Breast epithelium (tissue), 4 donors: ENCODE data around the gene MFN1. TPM values are rescaled to one million over a fixed set of nuclear protein-coding genes. Genes with fewer than 3 reads are reported as not detected.

Source experiments
- DNase-seq, 2 donors: peaks; one replicate each; pipeline ENCODE4 v3.0.0-alpha.2; 2019; ENCODE audit warnings: low spot score in 2 of 2
- H3K27ac ChIP-seq, 2 donors: fragments of 200-600 bp; sonication (generic) in 1 of 2; one replicate each; pipeline ENCODE4 v1.5.1; 2016 to 2019; ENCODE audit warnings: mild to moderate bottlenecking in 1 of 2
- H3K27me3 ChIP-seq, 2 donors: fragments of 200-600 bp; sonication (generic) in 1 of 2; one replicate each; pipeline versions ENCODE4 v1.5.1 to v1.6.0; 2017 to 2019; ENCODE audit warnings: control low read depth in 1 of 2, mild to moderate bottlenecking in 1 of 2
- H3K36me3 ChIP-seq: fragments of 200-600 bp; one replicate; pipeline ENCODE4 v1.5.1; 2019
- H3K4me1 ChIP-seq, 2 donors: fragments of 200-600 bp; sonication (generic); one replicate each; pipeline ENCODE4 v1.5.1; 2016 to 2019; ENCODE audit warnings: control low read depth in 1 of 2
- H3K4me3 ChIP-seq, 3 donors: fragments of 200-600 bp; sonication (generic); 1 replicate in 2 of 3; 2 replicates in 1 of 3; pipeline ENCODE4 v1.5.1; 2016 to 2019; ENCODE audit warnings: mild to moderate bottlenecking in 3 of 3, moderate library complexity in 2 of 3
- H3K9me3 ChIP-seq, 2 donors: fragments of 200-600 bp; sonication (generic) in 1 of 2; one replicate each; pipeline ENCODE4 v1.5.1; 2016 to 2019; ENCODE audit warnings: control low read depth in 1 of 2
- POLR2A ChIP-seq: fragments of 450-650 bp; IDR thresholded peaks from one replicate; pipeline ENCODE4 v1.6.1; 2016; ENCODE audit warnings: antibody characterized with exemption, mild to moderate bottlenecking, moderate library complexity
- POLR2AphosphoS5 ChIP-seq, 3 donors: sonication (generic); formaldehyde crosslinking; IDR thresholded peaks; one replicate each; pipeline ENCODE4 v1.6.1; 2017; ENCODE audit warnings: antibody characterized with exemption in 3 of 3
- intact Hi-C: fragments of 100-400 bp; cut with DNase I; formaldehyde crosslinking; loops from one replicate; pipeline ENCODE4 v1.15.1; 2023; ENCODE audit warnings: low total_unique reads
- total RNA-seq, 3 donors: library from RNA; depleted of rRNA; stranded (reverse); fragments of >200 nt; gene quantifications; one replicate each; pipeline ENCODE4 v1.1.0, GENCODE V29; 2016
- TF ChIP-seq, protein P1 (sequence below), 3 donors: fragments of 450-650 bp; IDR thresholded peaks; one replicate each; pipeline ENCODE4 v1.5.1; 2016 to 2017; ENCODE audit warnings: antibody characterized with exemption in 3 of 3, mild to moderate bottlenecking in 3 of 3, moderate library complexity in 3 of 3

MFN1 gene
- total RNA-seq, 3 donors from 2014 or later, result 33.4 to 85.2 (median 61.0) TPM

DNA sequence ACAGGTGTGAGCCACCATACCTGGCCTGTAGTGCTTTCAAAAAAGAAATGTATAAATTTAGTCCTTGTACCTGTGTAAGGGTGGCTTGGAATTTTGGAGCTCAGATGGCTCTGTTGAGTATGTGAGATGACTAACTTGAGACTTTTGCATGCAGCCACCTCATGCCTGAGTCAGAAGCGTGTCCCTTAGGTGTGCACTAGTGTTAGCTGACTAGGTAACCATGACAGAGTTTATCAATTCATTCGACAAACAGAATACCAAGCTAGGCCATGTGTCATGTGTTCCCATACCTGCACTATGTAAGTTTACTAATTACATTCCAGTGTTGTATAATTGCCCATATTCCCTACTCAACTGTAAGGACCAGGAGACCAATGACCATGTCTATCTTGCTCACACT, 28.6 kb upstream of the MFN1 start:
- no peak for DNase-seq
- Histone ChIP-seq H3K4me1 (no peaks in the 10 kb centered on the region), H3K27me3 (no peaks in the 10 kb centered on the region), H3K4me3 (no peak overlapping the region), H3K27ac (no peak overlapping the region), H3K36me3 (no peaks in the 10 kb centered on the region), H3K9me3 (no peaks in the 10 kb centered on the region)
- TF ChIP-seq, protein P1, sequence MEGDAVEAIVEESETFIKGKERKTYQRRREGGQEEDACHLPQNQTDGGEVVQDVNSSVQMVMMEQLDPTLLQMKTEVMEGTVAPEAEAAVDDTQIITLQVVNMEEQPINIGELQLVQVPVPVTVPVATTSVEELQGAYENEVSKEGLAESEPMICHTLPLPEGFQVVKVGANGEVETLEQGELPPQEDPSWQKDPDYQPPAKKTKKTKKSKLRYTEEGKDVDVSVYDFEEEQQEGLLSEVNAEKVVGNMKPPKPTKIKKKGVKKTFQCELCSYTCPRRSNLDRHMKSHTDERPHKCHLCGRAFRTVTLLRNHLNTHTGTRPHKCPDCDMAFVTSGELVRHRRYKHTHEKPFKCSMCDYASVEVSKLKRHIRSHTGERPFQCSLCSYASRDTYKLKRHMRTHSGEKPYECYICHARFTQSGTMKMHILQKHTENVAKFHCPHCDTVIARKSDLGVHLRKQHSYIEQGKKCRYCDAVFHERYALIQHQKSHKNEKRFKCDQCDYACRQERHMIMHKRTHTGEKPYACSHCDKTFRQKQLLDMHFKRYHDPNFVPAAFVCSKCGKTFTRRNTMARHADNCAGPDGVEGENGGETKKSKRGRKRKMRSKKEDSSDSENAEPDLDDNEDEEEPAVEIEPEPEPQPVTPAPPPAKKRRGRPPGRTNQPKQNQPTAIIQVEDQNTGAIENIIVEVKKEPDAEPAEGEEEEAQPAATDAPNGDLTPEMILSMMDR (IDR thresholded peaks at IDR 0.05), result no peak
- TF ChIP-seq POLR2AphosphoS5 (IDR thresholded peaks at IDR 0.05), result no peak
- no peak for TF ChIP-seq POLR2A
- intact Hi-C loops, result loop anchor here (10.0 kb wide), 1 partner anchor 174 kb away; the partner anchor contains the start of gene PIK3CA

DNA sequence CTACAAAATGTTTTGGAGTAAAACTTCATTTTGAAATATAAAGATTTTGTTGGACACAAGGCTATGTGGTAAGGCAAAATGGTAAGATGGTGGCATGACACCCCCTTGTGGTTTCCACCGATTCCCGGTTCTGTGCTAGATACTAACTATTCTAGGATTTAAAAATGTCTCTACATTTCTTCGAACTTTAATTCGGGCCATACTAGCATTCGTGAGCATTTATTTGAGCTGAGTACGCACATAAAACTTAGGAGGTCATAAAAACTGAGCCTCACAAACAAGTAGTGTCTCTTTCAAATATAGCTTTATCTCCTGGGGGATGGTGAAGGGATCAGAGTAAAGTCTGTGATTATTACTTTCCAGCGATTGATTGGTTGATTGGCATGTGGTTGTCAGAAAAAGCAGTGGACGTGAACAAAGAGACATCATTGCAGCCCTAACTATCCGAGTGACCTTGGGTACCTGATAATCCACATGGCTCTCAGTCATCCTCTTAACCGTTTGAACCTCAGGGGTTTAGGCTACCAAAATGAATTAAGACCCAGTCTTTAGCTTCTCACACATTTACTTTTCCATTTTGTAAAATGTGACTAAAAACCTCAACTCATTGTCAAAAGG, 25.7 kb upstream of the MFN1 start:
- no peak for DNase-seq

DNA sequence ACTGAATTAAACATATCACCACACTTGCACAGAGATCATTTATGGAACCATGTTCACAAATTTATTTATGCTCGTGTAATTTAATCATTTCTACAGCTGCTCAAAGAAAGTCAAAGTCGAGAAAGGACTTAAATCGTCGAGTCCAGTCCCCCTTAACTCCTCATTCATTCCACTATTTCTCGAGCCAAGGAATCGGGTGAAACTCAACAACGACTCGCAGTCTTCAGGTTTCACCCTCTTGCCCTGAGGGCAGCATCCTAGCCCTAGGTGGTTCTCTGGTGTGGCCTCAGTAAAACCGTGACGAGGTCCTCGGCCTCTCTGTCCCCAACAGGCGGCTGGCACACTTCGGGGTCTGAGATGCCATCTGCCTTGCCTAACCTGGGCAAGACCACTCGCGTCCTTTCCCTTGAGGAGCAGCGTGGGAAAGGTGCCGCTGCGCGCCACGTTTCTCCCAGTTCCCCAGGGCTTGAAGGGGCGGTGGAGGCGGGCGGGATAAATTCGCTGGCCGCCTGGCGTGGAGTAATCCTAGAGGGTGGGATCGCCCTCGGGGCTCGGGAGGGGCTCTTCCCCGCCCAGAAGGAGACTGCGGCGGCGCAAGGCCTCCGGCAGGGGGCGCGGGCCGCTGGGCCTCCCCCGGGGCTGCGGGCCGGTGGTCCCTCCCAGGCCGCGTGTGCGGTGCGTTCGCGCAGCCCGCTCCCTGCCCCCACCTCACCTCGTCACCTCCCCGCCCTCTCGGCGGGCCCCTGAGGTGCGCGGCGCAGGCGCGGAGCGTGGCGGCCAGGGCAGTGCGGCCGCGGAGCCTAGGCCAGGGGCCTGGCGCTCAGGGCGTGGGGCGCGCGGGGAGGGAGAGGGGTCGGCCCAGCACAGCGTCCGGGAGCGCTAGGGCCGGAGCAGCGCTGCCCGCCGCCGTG, 25.0 kb upstream of the MFN1 start, which contains the start of gene ZNF639:
TSS of gene ZNF639 (plus strand) at position 746 of the 911 bp plus-strand sequence. CDS start 5,263 bp downstream, outside the sequence.
- no peaks in the 10 kb centered on the region for H3K4me1 ChIP-seq

More for the DNA sequence above, 25.7 kb upstream of the MFN1 start:
- TF ChIP-seq, protein P1 (IDR thresholded peaks at IDR 0.05), result peak in 1 of 3 donors; percentile 34
- TF ChIP-seq POLR2AphosphoS5 (IDR thresholded peaks at IDR 0.05) (no peak), POLR2A (no peak)
- no peaks in the 10 kb centered on the region for H3K9me3 ChIP-seq
- H3K4me1 ChIP-seq, result no peaks in the 10 kb centered on the region
- H3K4me3 ChIP-seq, result peak overlapping the region; percentile 84 to 94 (median 87)
- H3K36me3 ChIP-seq, result no peaks in the 10 kb centered on the region
- peak overlapping the region; percentile 95 to 98 for H3K27ac ChIP-seq
- intact Hi-C loops, result no loop called here
- H3K27me3 ChIP-seq, result no peaks in the 10 kb centered on the region

DNA sequence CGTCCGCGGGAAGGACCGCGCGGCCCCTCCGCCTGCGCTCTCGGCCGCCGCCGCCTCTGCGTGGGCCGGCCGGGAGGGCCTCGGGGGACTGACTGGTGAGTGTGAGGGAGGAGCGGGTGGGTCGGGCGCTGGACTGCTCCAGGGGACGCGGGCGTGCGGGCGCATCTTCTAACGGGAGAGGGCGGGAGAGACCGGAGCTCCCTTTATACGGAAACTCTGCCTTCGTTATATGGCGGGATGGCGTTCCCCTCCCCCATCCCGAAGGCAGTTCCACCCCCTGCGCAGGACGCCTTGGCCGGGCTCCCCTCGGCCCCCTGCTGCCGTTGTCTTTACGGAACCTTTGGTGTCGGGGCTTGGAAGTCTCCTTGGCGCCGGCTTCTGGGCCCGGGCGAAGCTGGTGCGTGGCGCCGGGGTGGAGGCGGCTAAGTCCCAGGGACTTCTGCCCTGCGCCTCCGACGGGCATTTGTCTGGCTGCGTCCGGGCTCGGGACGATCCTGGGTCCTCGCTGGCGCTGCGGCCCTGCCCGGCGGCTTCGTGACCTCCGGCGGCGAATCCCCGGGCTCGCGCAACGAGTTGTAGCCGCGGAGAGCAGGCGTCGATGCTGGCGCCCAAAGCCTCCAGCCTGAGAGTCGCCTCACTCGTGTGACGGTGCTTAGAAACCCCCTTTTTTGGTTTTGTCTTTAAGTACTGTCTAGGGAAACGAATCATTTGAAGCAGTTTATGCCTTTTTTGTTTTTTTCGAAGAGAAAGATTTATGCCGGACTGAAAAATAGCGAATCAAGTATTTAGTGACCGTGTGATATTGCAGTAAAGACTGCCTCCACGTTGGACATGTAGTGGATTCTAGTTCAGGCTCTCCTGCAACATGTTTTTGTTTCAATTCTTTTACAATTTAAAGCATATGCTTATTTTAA, 24.1 kb upstream of the MFN1 start:
- no peaks in the 10 kb centered on the region for H3K9me3 ChIP-seq
- H3K4me1 ChIP-seq, result no peaks in the 10 kb centered on the region
- H3K4me3 ChIP-seq, result peak overlapping the region; percentile 84 to 94 (median 87)
- no peaks in the 10 kb centered on the region for H3K27me3 ChIP-seq
- intact Hi-C loops, result no loop called here
- DNase-seq, result peak; percentile 45 to 58
- TF ChIP-seq POLR2AphosphoS5 (IDR thresholded peaks at IDR 0.05), result peak in 2 of 3 donors; percentile 26 to 60
- TF ChIP-seq, protein P1 (IDR thresholded peaks at IDR 0.05), result no peak
- H3K36me3 ChIP-seq, result no peaks in the 10 kb centered on the region
- H3K27ac ChIP-seq, result peak overlapping the region; percentile 95 to 98

More for the DNA sequence above, 25.0 kb upstream of the MFN1 start, which contains the start of gene ZNF639:
- DNase-seq, result peak; percentile 37 to 58
- no peaks in the 10 kb centered on the region for H3K9me3 ChIP-seq
- H3K4me3 ChIP-seq, result peak within 1 kb of the TSS; percentile 84 to 94 (median 87)
- H3K36me3 ChIP-seq, result no peaks in the 10 kb centered on the region
- no peaks in the 10 kb centered on the region for H3K27me3 ChIP-seq
- intact Hi-C loops, result no loop called here
- peak in 2 of 3 donors; percentile 23 to 53 for TF ChIP-seq POLR2AphosphoS5 (IDR thresholded peaks at IDR 0.05)
- TF ChIP-seq, protein P1 (IDR thresholded peaks at IDR 0.05), result peak; percentile 32 to 67 (median 49)
- TF ChIP-seq POLR2A, result no peak
- H3K27ac ChIP-seq, result peak within 1 kb of the TSS; percentile 95 to 98
